IMR-90 (cell line): ENCODE measurements around the gene RASGRP4. TPM values are rescaled to one million over a fixed set of nuclear protein-coding genes. Genes with fewer than 3 reads are reported as not detected.

Experiments used
- ATAC-seq: fragments of 200-7000 bp; cut with Tn5 transposase; 2 replicates; pipeline ENCODE4 v1.9.1; 2020; ENCODE audit warnings: low read depth, mild to moderate bottlenecking, moderate library complexity
- BruUV-seq: library from RNA; stranded (reverse); fragments of 400-500 nt; replicated peaks from 2 replicates; lab custom pipeline; 2021; lab: Mats Ljungman, UMichigan
- CTCF ChIA-PET: fragments of 300-600 bp; formaldehyde crosslinking; extraction: SDS; loops from one replicate; lab custom pipeline; 2021; ENCODE audit warnings: antibody characterized with exemption; lab: Yijun Ruan, JAX
- POLR2A ChIA-PET: fragments of 300-600 bp; sonication (Branson Sonifier 250); formaldehyde crosslinking; loops from one replicate; lab custom pipeline; 2022; ENCODE audit warnings: antibody characterized with exemption; ENCODE audit not compliant: unreplicated experiment; lab: Charles Lee
- DNase-seq: peaks from one replicate; pipeline ENCODE4 v3.0.0; 2013
- H2AFZ ChIP-seq: replicated peaks from 2 replicates; pipeline ENCODE3; 2013; ENCODE audit warnings: low read length, mild to moderate bottlenecking; ENCODE audit not compliant: poor library complexity
- H2AK5ac ChIP-seq: 2 replicates; pipeline ENCODE4 v1.6.1; 2013; ENCODE audit warnings: low read depth, low read length, inconsistent platforms
- H2AK9ac ChIP-seq: replicated peaks from 2 replicates; pipeline ENCODE3; 2013; ENCODE audit warnings: mild to moderate bottlenecking, low read depth, low read length, moderate library complexity; ENCODE audit not compliant: poor library complexity
- H2BK120ac ChIP-seq: 2 replicates; pipeline ENCODE4 v1.6.1; 2013; ENCODE audit warnings: low read depth, low read length, inconsistent platforms
- H2BK15ac ChIP-seq: 3 replicates; pipeline ENCODE4 v1.6.1; 2013; ENCODE audit warnings: low read depth, low read length, inconsistent platforms
- H2BK20ac ChIP-seq: 2 replicates; pipeline ENCODE4 v1.6.1; 2013; ENCODE audit warnings: low read depth, mild to moderate bottlenecking, inconsistent platforms, low read length, moderate library complexity
- H2BK5ac ChIP-seq: 2 replicates; pipeline ENCODE4 v1.6.1; 2013; ENCODE audit warnings: mild to moderate bottlenecking, low read depth, low read length, inconsistent platforms; ENCODE audit not compliant: poor library complexity, severe bottlenecking
- H3K14ac ChIP-seq: replicated peaks from 2 replicates; pipeline ENCODE4 v1.6.1; 2013; ENCODE audit warnings: low read depth, low read length, inconsistent platforms
- H3K18ac ChIP-seq: 2 replicates; pipeline ENCODE4 v1.6.1; 2013; ENCODE audit warnings: low read depth, low read length, control low read depth
- H3K23ac ChIP-seq: 2 replicates; pipeline ENCODE4 v1.6.1; 2013; ENCODE audit warnings: low read depth, low read length, inconsistent platforms
- H3K27ac ChIP-seq: 2 replicates; pipeline ENCODE4 v1.5.1; 2013; ENCODE audit warnings: mild to moderate bottlenecking, control low read depth, low read length; ENCODE audit not compliant: insufficient read depth
- H3K27me3 ChIP-seq: 2 replicates; pipeline ENCODE4 v1.6.1; 2013; ENCODE audit warnings: low read length; ENCODE audit not compliant: control insufficient read depth, insufficient read depth
- H3K36me3 ChIP-seq: 2 replicates; pipeline ENCODE4 v1.6.1; 2013; ENCODE audit warnings: low read length, mixed read lengths; ENCODE audit not compliant: control insufficient read depth, insufficient read depth
- H3K4ac ChIP-seq: 2 replicates; pipeline ENCODE4 v1.6.1; 2013; ENCODE audit warnings: low read depth, low read length, inconsistent platforms
- H3K4me1 ChIP-seq: 2 replicates; pipeline ENCODE4 v1.6.1; 2013; ENCODE audit warnings: low read length, mixed read lengths; ENCODE audit not compliant: control insufficient read depth, insufficient read depth
- H3K4me2 ChIP-seq: 2 replicates; pipeline ENCODE4 v1.6.1; 2013; ENCODE audit warnings: low read depth, mild to moderate bottlenecking, control low read depth, low read length, moderate library complexity
- H3K4me3 ChIP-seq: 2 replicates; pipeline ENCODE4 v1.5.1; 2013; ENCODE audit warnings: low read depth, mild to moderate bottlenecking, control low read depth, low read length, moderate library complexity; ENCODE audit not compliant: insufficient read depth
- H3K56ac ChIP-seq: 2 replicates; pipeline ENCODE4 v1.6.1; 2013; ENCODE audit warnings: low read length, inconsistent platforms; ENCODE audit not compliant: insufficient read depth; ENCODE audit errors: extremely low read depth
- H3K79me1 ChIP-seq, 2 experiments: 2 replicates each; pipeline ENCODE4 v1.6.1; 2013; ENCODE audit warnings: low read length in 2 of 2, inconsistent platforms in 1 of 2, low read depth in 1 of 2
- H3K9ac ChIP-seq: 2 replicates; pipeline ENCODE4 v1.6.1; 2013; ENCODE audit warnings: low read depth, low read length, control low read depth
- H3K9me1 ChIP-seq: 2 replicates; pipeline ENCODE4 v1.6.1; 2013; ENCODE audit warnings: low read length, inconsistent platforms; ENCODE audit not compliant: insufficient read depth
- H3K9me3 ChIP-seq: 2 replicates; pipeline ENCODE4 v1.6.1; 2013; ENCODE audit warnings: low read length; ENCODE audit not compliant: control insufficient read depth, insufficient read depth
- H4K20me1 ChIP-seq: 2 replicates; pipeline ENCODE4 v1.6.1; 2013; ENCODE audit warnings: low read length, inconsistent platforms; ENCODE audit not compliant: insufficient read depth
- H4K5ac ChIP-seq: 2 replicates; pipeline ENCODE4 v1.6.1; 2013; ENCODE audit warnings: mild to moderate bottlenecking, low read depth, low read length, control low read depth
- H4K8ac ChIP-seq, 2 experiments: 2 replicates each; pipeline ENCODE4 v1.6.1; 2013; ENCODE audit warnings: low read depth in 2 of 2, low read length in 2 of 2, control low read depth in 1 of 2, inconsistent platforms in 1 of 2
- H4K91ac ChIP-seq: 2 replicates; pipeline ENCODE4 v1.6.1; 2013; ENCODE audit warnings: low read depth, low read length, inconsistent platforms; ENCODE audit not compliant: insufficient read depth
- BHLHE40 ChIP-seq: fragments of 150-350 bp; IDR thresholded peaks from 2 replicates; pipeline ENCODE4 v1.6.1; 2016; ENCODE audit warnings: mild to moderate bottlenecking, low read depth, low read length
- CEBPB ChIP-seq: IDR thresholded peaks from 2 replicates; pipeline ENCODE4 v1.6.1; 2012; ENCODE audit warnings: low read depth, low read length, improper control_type of control experiment
- CHD1 ChIP-seq: IDR thresholded peaks from 2 replicates; pipeline ENCODE4 v1.6.1; 2012; ENCODE audit warnings: low read depth, low read length, improper control_type of control experiment
- ELK1 ChIP-seq: fragments of 150-350 bp; IDR thresholded peaks from 2 replicates; pipeline ENCODE4 v1.6.1; 2016; ENCODE audit warnings: low read depth, mild to moderate bottlenecking, low read length, moderate library complexity, borderline replicate concordance
- FOS ChIP-seq: fragments of 150-350 bp; IDR thresholded peaks from 2 replicates; pipeline ENCODE4 v1.6.1; 2016; ENCODE audit warnings: low read depth, low read length
- MXI1 ChIP-seq: IDR thresholded peaks from 2 replicates; pipeline ENCODE4 v1.6.1; 2012; ENCODE audit warnings: low read depth, mild to moderate bottlenecking, low read length, moderate library complexity, borderline replicate concordance
- NFE2L2 ChIP-seq: fragments of 150-350 bp; IDR thresholded peaks from 2 replicates; pipeline ENCODE4 v1.6.1; 2016; ENCODE audit warnings: low read depth, mild to moderate bottlenecking, low read length
- POLR2A ChIP-seq: IDR thresholded peaks from 2 replicates; pipeline ENCODE4 v1.6.1; 2012; ENCODE audit warnings: mild to moderate bottlenecking, low read depth, low read length
- RAD21 ChIP-seq: IDR thresholded peaks from 2 replicates; pipeline ENCODE4 v1.6.1; 2012; ENCODE audit warnings: low read length, improper control_type of control experiment
- RCOR1 ChIP-seq: IDR thresholded peaks from 2 replicates; pipeline ENCODE4 v1.6.1; 2012; ENCODE audit warnings: mild to moderate bottlenecking, low read length, improper control_type of control experiment; ENCODE audit not compliant: insufficient replicate concordance
- RFX5 ChIP-seq: IDR thresholded peaks from 2 replicates; pipeline ENCODE4 v1.8.0; 2012; ENCODE audit warnings: low read depth, mild to moderate bottlenecking, low read length, moderate library complexity
- WGBS, 2 experiments: methylation state at CpG; one replicate each; pipeline versions ENCODE4 v1.1.5 to v1.1.7; 2013; ENCODE audit warnings: missing lambda C conversion rate in 2 of 2; ENCODE audit not compliant: insufficient read length in 1 of 2; ENCODE audit errors: extremely low coverage in 2 of 2; 5-methylcytosine and 5-hydroxymethylcytosine counted together
- dilution Hi-C: fragments of 300-500 bp; cut with HindIII; formaldehyde crosslinking; loops from one replicate; pipeline ENCODE4 v1.14.3; 2018; ENCODE audit warnings: low sequenced_read_pairs; ENCODE audit not compliant: unreplicated experiment
- in situ Hi-C: fragments of 300-500 bp; cut with MboI; formaldehyde crosslinking; loops from 3 replicates; pipeline ENCODE4 v1.14.3; 2019; ENCODE audit warnings: low sequenced_read_pairs, inconsistent platforms, mixed read lengths
- intact Hi-C: fragments of 100-400 bp; cut with micrococcal nuclease; formaldehyde crosslinking; loops from 2 replicates; pipeline ENCODE4 v1.10.0; 2022
- polyA plus RNA-seq, 3 experiments: library from polyadenylated mRNA; depleted of rRNA; stranded (reverse); fragments of >200 nt; gene quantifications; 2 replicates each; pipeline ENCODE4 v1.2.3, GENCODE V29; 2012; ENCODE audit warnings: low replicate concordance in 1 of 3
- total RNA-seq: library from RNA; depleted of rRNA; stranded (reverse); fragments of >200 nt; gene quantifications from 2 replicates; pipeline ENCODE4 v1.2.3, GENCODE V29; 2012
- TF ChIP-seq, protein P1 (sequence below): fragments of 150-350 bp; IDR thresholded peaks from 2 replicates; pipeline ENCODE4 v1.6.1; 2017; ENCODE audit warnings: mild to moderate bottlenecking, antibody characterized with exemption, low read length, low read depth
- TF ChIP-seq, protein P2 (sequence below): conservative IDR thresholded peaks from 2 replicates; pipeline ENCODE4 v1.5.1; 2012; ENCODE audit warnings: mild to moderate bottlenecking, low read depth, low read length, improper control_type of control experiment

Gene RASGRP4
- total and polyA plus RNA-seq, 2 of the 4 experiments (the other 2 are of a cell fraction), result not detected

GRCh38 chr19:38386300-38386970, 39.6 kb downstream of the RASGRP4 start:
- TF ChIP-seq ELK1, result no peak
- no peak for TF ChIP-seq MXI1
- TF ChIP-seq RAD21, result no peak
- no peak for TF ChIP-seq CEBPB
- TF ChIP-seq POLR2A, result no peak
- TF ChIP-seq, protein P1, sequence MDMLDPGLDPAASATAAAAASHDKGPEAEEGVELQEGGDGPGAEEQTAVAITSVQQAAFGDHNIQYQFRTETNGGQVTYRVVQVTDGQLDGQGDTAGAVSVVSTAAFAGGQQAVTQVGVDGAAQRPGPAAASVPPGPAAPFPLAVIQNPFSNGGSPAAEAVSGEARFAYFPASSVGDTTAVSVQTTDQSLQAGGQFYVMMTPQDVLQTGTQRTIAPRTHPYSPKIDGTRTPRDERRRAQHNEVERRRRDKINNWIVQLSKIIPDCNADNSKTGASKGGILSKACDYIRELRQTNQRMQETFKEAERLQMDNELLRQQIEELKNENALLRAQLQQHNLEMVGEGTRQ, result no peak
- TF ChIP-seq RFX5, result no peak
- TF ChIP-seq NFE2L2, result no peak
- TF ChIP-seq BHLHE40, result no peak
- no peak for TF ChIP-seq CHD1
- no peak for TF ChIP-seq RCOR1
- TF ChIP-seq, protein P2, sequence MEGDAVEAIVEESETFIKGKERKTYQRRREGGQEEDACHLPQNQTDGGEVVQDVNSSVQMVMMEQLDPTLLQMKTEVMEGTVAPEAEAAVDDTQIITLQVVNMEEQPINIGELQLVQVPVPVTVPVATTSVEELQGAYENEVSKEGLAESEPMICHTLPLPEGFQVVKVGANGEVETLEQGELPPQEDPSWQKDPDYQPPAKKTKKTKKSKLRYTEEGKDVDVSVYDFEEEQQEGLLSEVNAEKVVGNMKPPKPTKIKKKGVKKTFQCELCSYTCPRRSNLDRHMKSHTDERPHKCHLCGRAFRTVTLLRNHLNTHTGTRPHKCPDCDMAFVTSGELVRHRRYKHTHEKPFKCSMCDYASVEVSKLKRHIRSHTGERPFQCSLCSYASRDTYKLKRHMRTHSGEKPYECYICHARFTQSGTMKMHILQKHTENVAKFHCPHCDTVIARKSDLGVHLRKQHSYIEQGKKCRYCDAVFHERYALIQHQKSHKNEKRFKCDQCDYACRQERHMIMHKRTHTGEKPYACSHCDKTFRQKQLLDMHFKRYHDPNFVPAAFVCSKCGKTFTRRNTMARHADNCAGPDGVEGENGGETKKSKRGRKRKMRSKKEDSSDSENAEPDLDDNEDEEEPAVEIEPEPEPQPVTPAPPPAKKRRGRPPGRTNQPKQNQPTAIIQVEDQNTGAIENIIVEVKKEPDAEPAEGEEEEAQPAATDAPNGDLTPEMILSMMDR, result no peak
- TF ChIP-seq FOS, result no peak
- intact Hi-C loops, result loop anchor here (5.0 kb wide), 1 partner anchor 154 kb away; no protein-coding TSS in a partner anchor

More at GRCh38 chr19:38386300-38386970, 39.6 kb downstream of the RASGRP4 start:
- BruUV-seq, result no TSS peak
- no peak overlapping the region for H3K9ac ChIP-seq
- H3K4me2 ChIP-seq, result no peak overlapping the region
- no peak overlapping the region for H2BK20ac ChIP-seq
- peaks cover 14% of the 10 kb centered on the region for H4K20me1 ChIP-seq
- no peak overlapping the region for H3K56ac ChIP-seq
- peaks cover 8 to 54% of the 10 kb centered on the region in 2 experiments; a peak in 3 of 4 replicates for H3K79me1 ChIP-seq
- H3K4me3 ChIP-seq, result no peak overlapping the region
- H3K4me1 ChIP-seq, result peaks cover 2% of the 10 kb centered on the region
- no peak overlapping the region for H3K23ac ChIP-seq
- no peak overlapping the region for H4K91ac ChIP-seq
- 72% methylated on average over 25 of the region's 61 CpGs; no CpG with 5 or more reads in 1 of the 2 experiments for WGBS, 2 experiments
- no peak overlapping the region for H4K5ac ChIP-seq
- dilution Hi-C loops, result no loop called here
- POLR2A ChIA-PET, result interaction anchor here (2.4 kb wide), 1 partner anchor 12 kb away, joined by 12 read pairs; the partner anchor contains the start of gene PSMD8
- DNase-seq (no peak), ATAC-seq (no peak)
- no peak overlapping the region for H2AK5ac ChIP-seq
- H2AFZ ChIP-seq, result peak overlapping the region; percentile 90
- in situ Hi-C loops, result no loop called here
- H3K18ac ChIP-seq, result no peak overlapping the region
- H3K9me3 ChIP-seq, result no peaks in the 10 kb centered on the region
- no peak overlapping the region for H2BK120ac ChIP-seq
- no peak overlapping the region for H4K8ac ChIP-seq
- no peak overlapping the region for H3K14ac ChIP-seq
- H3K4ac ChIP-seq, result no peak overlapping the region
- CTCF ChIA-PET, result no interaction called here
- H2AK9ac ChIP-seq, result no peak overlapping the region
- H2BK5ac ChIP-seq, result no peak overlapping the region
- peaks cover 29% of the 10 kb centered on the region for H3K36me3 ChIP-seq
- no peaks in the 10 kb centered on the region for H3K27me3 ChIP-seq
- peaks cover 7% of the 10 kb centered on the region for H3K9me1 ChIP-seq
- no peak overlapping the region for H3K27ac ChIP-seq
- H2BK15ac ChIP-seq, result no peak overlapping the region
